ENCODE data around the gene HAL. TPM values are rescaled to one million over a fixed set of nuclear protein-coding genes. Genes with fewer than 3 reads are reported as not detected.
A peak's percentile ranks its signal among the peaks of the same experiment; 100 is the strongest.

HAL gene
- total RNA-seq, 1 experiment from 2014 or later, result not detected

- H3K9me3 ChIP-seq, result no peaks in the 10 kb centered on the region
- no peak for DNase-seq
- no peak overlapping the region for H3K4me3 ChIP-seq
- no peaks in the 10 kb centered on the region for H3K36me3 ChIP-seq
- no peaks in the 10 kb centered on the region for H3K27me3 ChIP-seq
Measured at GRCh38 chr12:95966287-95966870, 29.8 kb downstream of the HAL start.

- Histone ChIP-seq H3K4me3 (no peak overlapping the region), H3K36me3 (no peaks in the 10 kb centered on the region)
- no peak for DNase-seq
Measured at GRCh38 chr12:95963096-95963495, 33.0 kb downstream of the HAL start.

GRCh38 chr12:95962222-95962621 is 33.9 kb downstream of the HAL start:
- Histone ChIP-seq H3K27me3 (no peaks in the 10 kb centered on the region), H3K4me3 (no peak overlapping the region), H3K9me3 (no peaks in the 10 kb centered on the region), H3K36me3 (no peaks in the 10 kb centered on the region)
- DNase-seq, result no peak

More at GRCh38 chr12:95963096-95963495, 33.0 kb downstream of the HAL start:
- Histone ChIP-seq H3K9me3 (no peaks in the 10 kb centered on the region), H3K27me3 (no peaks in the 10 kb centered on the region)

- Histone ChIP-seq H3K9me3 (no peaks in the 10 kb centered on the region), H3K4me3 (no peak overlapping the region), H3K27me3 (no peaks in the 10 kb centered on the region), H3K36me3 (no peaks in the 10 kb centered on the region)
- DNase-seq, result no peak
Measured at GRCh38 chr12:95960241-95960640, 35.9 kb downstream of the HAL start.

GRCh38 chr12:95959107-95959506 is 37.0 kb downstream of the HAL start:
- no peaks in the 10 kb centered on the region for H3K36me3 ChIP-seq
- H3K4me3 ChIP-seq, result no peak overlapping the region
- peak; percentile 10 for DNase-seq
- no peaks in the 10 kb centered on the region for H3K9me3 ChIP-seq
- no peaks in the 10 kb centered on the region for H3K27me3 ChIP-seq

- Histone ChIP-seq H3K36me3 (no peaks in the 10 kb centered on the region), H3K4me3 (no peak overlapping the region), H3K27me3 (peaks cover 11% of the 10 kb centered on the region), H3K9me3 (no peaks in the 10 kb centered on the region)
- DNase-seq, result no peak
Measured at GRCh38 chr12:95956557-95957145, 39.5 kb downstream of the HAL start.

- no peak for DNase-seq
- no peak overlapping the region for H3K4me3 ChIP-seq
- no peaks in the 10 kb centered on the region for H3K36me3 ChIP-seq
- peaks cover 21% of the 10 kb centered on the region for H3K27me3 ChIP-seq
- H3K9me3 ChIP-seq, result no peaks in the 10 kb centered on the region
Measured at GRCh38 chr12:95955549-95956159, 40.5 kb downstream of the HAL start.

GRCh38 chr12:95953000-95953399 is 43.1 kb downstream of the HAL start:
- no peak for DNase-seq
- peaks cover 35% of the 10 kb centered on the region for H3K27me3 ChIP-seq
- H3K36me3 ChIP-seq, result no peaks in the 10 kb centered on the region
- H3K4me3 ChIP-seq, result no peak overlapping the region
- no peaks in the 10 kb centered on the region for H3K9me3 ChIP-seq

GRCh38 chr12:95951515-95951914 is 44.6 kb downstream of the HAL start:
- no peaks in the 10 kb centered on the region for H3K9me3 ChIP-seq
- DNase-seq, result no peak
- no peaks in the 10 kb centered on the region for H3K36me3 ChIP-seq
- no peak overlapping the region for H3K4me3 ChIP-seq
- H3K27me3 ChIP-seq, result peaks cover 35% of the 10 kb centered on the region

GRCh38 chr12:95949477-95950206 is 46.5 kb downstream of the HAL start:
- no peaks in the 10 kb centered on the region for H3K9me3 ChIP-seq
- no peaks in the 10 kb centered on the region for H3K36me3 ChIP-seq
- H3K4me3 ChIP-seq, result no peak overlapping the region
- peaks cover 45% of the 10 kb centered on the region for H3K27me3 ChIP-seq
- no peak for DNase-seq

- Histone ChIP-seq H3K36me3 (no peaks in the 10 kb centered on the region), H3K9me3 (no peaks in the 10 kb centered on the region), H3K4me3 (no peak overlapping the region; the same call in 1 of the 2 replicates), H3K27me3 (peaks cover 20% of the 10 kb centered on the region; the same call in 1 of the 2 replicates)
- DNase-seq, result no peak
Measured at GRCh38 chr12:95944108-95944704, 51.9 kb downstream of the HAL start.

GRCh38 chr12:95943330-95943842 is 52.8 kb downstream of the HAL start, which contains the start of gene AMDHD1:
TSS of gene AMDHD1 (plus strand) at chr12:95943331. CDS start at chr12:95943399, 68 bp downstream.
- peaks cover 19% of the 10 kb centered on the region; the same call in 1 of the 2 replicates for H3K27me3 ChIP-seq
- DNase-seq, result peak; percentile 67
- no peaks in the 10 kb centered on the region for H3K36me3 ChIP-seq
- H3K9me3 ChIP-seq, result no peaks in the 10 kb centered on the region
- peak within 1 kb of the TSS; percentile 68 for H3K4me3 ChIP-seq

- Histone ChIP-seq H3K36me3 (no peaks in the 10 kb centered on the region), H3K9me3 (no peaks in the 10 kb centered on the region)
- DNase-seq, result peak; percentile 86
Measured at GRCh38 chr12:95942524-95943329, 53.4 kb downstream of the HAL start, which contains the start of gene CCDC38. TSS of gene CCDC38 (minus strand) at chr12:95942614. CDS start at chr12:95936509, 6,105 bp downstream.

GRCh38 chr12:95942101-95942523 is 54.0 kb downstream of the HAL start:
- no peak for DNase-seq
- peaks cover 19% of the 10 kb centered on the region; the same call in 1 of the 2 replicates for H3K27me3 ChIP-seq
- no peaks in the 10 kb centered on the region for H3K9me3 ChIP-seq
- no peaks in the 10 kb centered on the region for H3K36me3 ChIP-seq
- peak overlapping the region; percentile 68 for H3K4me3 ChIP-seq

More at GRCh38 chr12:95942524-95943329, 53.4 kb downstream of the HAL start, which contains the start of gene CCDC38:
- Histone ChIP-seq H3K4me3 (peak within 1 kb of the TSS; percentile 68), H3K27me3 (peaks cover 19% of the 10 kb centered on the region; the same call in 1 of the 2 replicates)

- Histone ChIP-seq H3K9me3 (no peaks in the 10 kb centered on the region), H3K36me3 (no peaks in the 10 kb centered on the region), H3K27me3 (peaks cover 14% of the 10 kb centered on the region; the same call in 1 of the 2 replicates), H3K4me3 (no peak overlapping the region)
- no peak for DNase-seq
Measured at GRCh38 chr12:95940514-95940913, 55.6 kb downstream of the HAL start.
